Activated T-helper 1 cell treated with Interleukin-2 at 50 U/mL for 16 hours (primary cell): ENCODE results near the gene NOS1.

Experiments
- DNase-seq: peaks from one replicate; pipeline ENCODE4 v3.0.0-alpha.2; 2020; ENCODE audit warnings: low read depth

NOS1 gene

GRCh38 chr12:117171499-117172162 lies 189.8 kb downstream of the NOS1 start:
- DNase-seq = no peak

- no peak for DNase-seq
Measured at GRCh38 chr12:117169548-117169947, 191.9 kb downstream of the NOS1 start.

GRCh38 chr12:117168976-117169375 lies 192.4 kb downstream of the NOS1 start:
- DNase-seq = no peak

GRCh38 chr12:117167769-117168168 lies 193.7 kb downstream of the NOS1 start:
- no peak for DNase-seq

DNA sequence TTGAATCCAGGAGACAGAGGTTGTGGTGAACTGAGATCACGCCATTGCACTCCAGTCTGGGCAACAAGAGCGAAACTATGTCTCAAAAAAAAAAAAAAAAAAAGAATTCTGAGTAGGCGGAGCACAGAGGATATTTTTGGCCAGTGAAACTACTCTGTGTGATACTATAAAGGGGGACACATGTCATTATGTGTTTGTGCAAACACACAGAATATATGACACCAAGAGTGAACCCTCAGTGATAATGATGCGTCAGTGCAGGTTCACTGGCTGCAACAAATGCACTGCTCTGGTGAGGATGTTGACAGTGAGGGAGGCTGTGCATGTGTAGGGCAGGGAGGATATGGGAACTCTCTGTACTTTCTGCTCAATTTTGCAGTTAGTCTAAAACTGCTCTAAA lies 195.3 kb downstream of the NOS1 start:
- DNase-seq = no peak

GRCh38 chr12:117165342-117165741 lies 196.1 kb downstream of the NOS1 start:
- no peak for DNase-seq

GRCh38 chr12:117162633-117163032 lies 198.8 kb downstream of the NOS1 start:
- no peak for DNase-seq

GRCh38 chr12:117162167-117162539 lies 199.3 kb downstream of the NOS1 start:
- no peak for DNase-seq

- DNase-seq = no peak
Measured at GRCh38 chr12:117161460-117162166, 199.8 kb downstream of the NOS1 start.

- no peak for DNase-seq
Measured at GRCh38 chr12:117159674-117160073, 201.8 kb downstream of the NOS1 start.

GRCh38 chr12:117158911-117159553 lies 202.4 kb downstream of the NOS1 start:
- DNase-seq = no peak
